GM23248 (cell line): Measurements from ENCODE around the gene TTC4. TPM values are rescaled to one million over a fixed set of nuclear protein-coding genes. Genes with fewer than 3 reads are reported as not detected.

Experiments
- DNase-seq: peaks from one replicate; pipeline ENCODE4 v3.0.0-alpha.2; 2015
- H2AFZ ChIP-seq: fragments of 200-600 bp; sonication (generic); 2 replicates; pipeline ENCODE4 v1.6.1; 2016; ENCODE audit warnings: antibody characterized with exemption
- H3F3A ChIP-seq: fragments of 200-600 bp; sonication (generic); 2 replicates; pipeline ENCODE4 v1.6.1; 2016; ENCODE audit warnings: mild to moderate bottlenecking, antibody characterized with exemption, mixed run types; ENCODE audit not compliant: insufficient read depth
- H3K27ac ChIP-seq: fragments of 200-600 bp; sonication (generic); 2 replicates; pipeline ENCODE4 v1.5.1; 2016; ENCODE audit warnings: mild to moderate bottlenecking
- H3K27me3 ChIP-seq: fragments of 200-600 bp; sonication (generic); replicated peaks from 2 replicates; pipeline ENCODE4 v1.6.1; 2016; ENCODE audit warnings: mild to moderate bottlenecking; ENCODE audit not compliant: insufficient read depth
- H3K36me3 ChIP-seq: fragments of 200-600 bp; sonication (generic); 2 replicates; pipeline ENCODE4 v1.6.1; 2016; ENCODE audit warnings: low read depth, mild to moderate bottlenecking
- H3K4me1 ChIP-seq: fragments of 200-600 bp; sonication (generic); 2 replicates; pipeline ENCODE4 v1.6.1; 2016; ENCODE audit warnings: mild to moderate bottlenecking; ENCODE audit not compliant: insufficient read depth
- H3K4me2 ChIP-seq: fragments of 200-600 bp; sonication (generic); one replicate; pipeline ENCODE4 v1.6.1; 2016; ENCODE audit warnings: mild to moderate bottlenecking; ENCODE audit not compliant: unreplicated experiment
- H3K4me3 ChIP-seq: fragments of 200-600 bp; sonication (generic); 2 replicates; pipeline ENCODE4 v1.5.1; 2016; ENCODE audit warnings: mild to moderate bottlenecking
- H3K79me2 ChIP-seq: fragments of 200-600 bp; sonication (generic); 2 replicates; pipeline ENCODE4 v1.6.1; 2016; ENCODE audit warnings: mild to moderate bottlenecking; ENCODE audit not compliant: insufficient read depth
- H3K9ac ChIP-seq: fragments of 200-600 bp; sonication (generic); 2 replicates; pipeline ENCODE4 v1.6.1; 2016; ENCODE audit warnings: mild to moderate bottlenecking
- H3K9me2 ChIP-seq: fragments of 200-600 bp; sonication (generic); 2 replicates; pipeline ENCODE4 v1.6.1; 2016; ENCODE audit warnings: mixed run types, mild to moderate bottlenecking, moderate library complexity; ENCODE audit not compliant: insufficient read depth
- H3K9me3 ChIP-seq: fragments of 200-600 bp; sonication (generic); one replicate; pipeline ENCODE4 v1.6.1; 2017; ENCODE audit warnings: low read depth
- H4K20me1 ChIP-seq: fragments of 200-600 bp; sonication (generic); 2 replicates; pipeline ENCODE4 v1.6.0; 2016; ENCODE audit not compliant: insufficient read depth
- EZH2 ChIP-seq: fragments of 200-600 bp; sonication (generic); IDR thresholded peaks from 2 replicates; pipeline ENCODE4 v1.6.1; 2018; ENCODE audit warnings: antibody characterized with exemption, mild to moderate bottlenecking; ENCODE audit not compliant: insufficient read depth, poor library complexity, severe bottlenecking
- EZH2phosphoT487 ChIP-seq: fragments of 200-600 bp; sonication (generic); IDR thresholded peaks from 2 replicates; pipeline ENCODE4 v1.6.1; 2018; ENCODE audit warnings: antibody characterized with exemption, moderate library complexity, mild to moderate bottlenecking, low read depth; ENCODE audit not compliant: insufficient read depth
- WGBS, 2 experiments: methylation state at CpG; one replicate each; pipeline ENCODE4 v1.1.6; 2015 to 2017; ENCODE audit warnings: low lambda C conversion rate in 2 of 2, low coverage in 1 of 2; ENCODE audit errors: missing lambda C conversion rate in 2 of 2; 5-methylcytosine and 5-hydroxymethylcytosine counted together
- in situ Hi-C: fragments of 300-500 bp; cut with MboI; formaldehyde crosslinking; loops from 2 replicates; pipeline ENCODE4 v1.15.0; 2020
- polyA plus RNA-seq: library from polyadenylated mRNA; unstranded; fragments of >200 nt; fragmentation: Nextera tagmentation; extraction: Ambion mirVana; gene quantifications from 2 replicates; pipeline ENCODE4 v1.2.1, GENCODE V29; 2016
- total RNA-seq: library from RNA; depleted of rRNA; stranded (reverse); fragments of >200 nt; shearing (Covaris generic); gene quantifications from 2 replicates; pipeline ENCODE4 v1.2.3, GENCODE V29; 2014

TTC4 gene
- total and polyA plus RNA-seq, 2 experiments from 2014 or later = 24.2 to 27.1 TPM

- no peak overlapping the region for H3K4me3 ChIP-seq
- peaks cover 43% of the 10 kb centered on the region for H3K36me3 ChIP-seq
- H3K27me3 ChIP-seq = no peaks in the 10 kb centered on the region
- TF ChIP-seq EZH2phosphoT487 = no peak
- 77 to 79% methylated on average over 3 of the region's 3 CpGs for WGBS, 2 experiments
- H3K4me2 ChIP-seq = no peak overlapping the region
- no peaks in the 10 kb centered on the region for H3K9me3 ChIP-seq
- no peak for DNase-seq
- H2AFZ ChIP-seq = no peak overlapping the region
- no peaks in the 10 kb centered on the region for H3K79me2 ChIP-seq
- no peaks in the 10 kb centered on the region for H3K4me1 ChIP-seq
- no peak overlapping the region for H3K9ac ChIP-seq
- H4K20me1 ChIP-seq = no peaks in the 10 kb centered on the region
- no peaks in the 10 kb centered on the region for H3K9me2 ChIP-seq
- H3F3A ChIP-seq = no peaks in the 10 kb centered on the region
- no peak overlapping the region for H3K27ac ChIP-seq
- in situ Hi-C loops = no loop called here
Observed at GRCh38 chr1:54728027-54728426, 12.4 kb downstream of the TTC4 start.

GRCh38 chr1:54736685-54737084 lies 21.0 kb downstream of the TTC4 start:
- Histone ChIP-seq H3K27ac (no peak overlapping the region), H3K9me2 (no peaks in the 10 kb centered on the region), H3K9ac (no peak overlapping the region), H4K20me1 (no peaks in the 10 kb centered on the region), H2AFZ (no peak overlapping the region), H3K4me1 (no peaks in the 10 kb centered on the region), H3K4me2 (no peak overlapping the region), H3K4me3 (no peak overlapping the region), H3K9me3 (no peaks in the 10 kb centered on the region), H3K79me2 (no peaks in the 10 kb centered on the region), H3K36me3 (peaks cover 30% of the 10 kb centered on the region), H3F3A (no peaks in the 10 kb centered on the region), H3K27me3 (no peaks in the 10 kb centered on the region)
- in situ Hi-C loops = no loop called here
- no peak for TF ChIP-seq EZH2phosphoT487
- TF ChIP-seq EZH2 = no peak
- DNase-seq = no peak
- 90 to 93% methylated on average over 5 of the region's 5 CpGs for WGBS, 2 experiments

- 82 to 83% methylated on average over 6 of the region's 6 CpGs for WGBS, 2 experiments
Observed at GRCh38 chr1:54738244-54738643, 22.6 kb downstream of the TTC4 start.

GRCh38 chr1:54741531-54741930 lies 25.9 kb downstream of the TTC4 start:
- no peaks in the 10 kb centered on the region for H3F3A ChIP-seq
- in situ Hi-C loops = no loop called here
- H3K27ac ChIP-seq = no peak overlapping the region
- H3K9me2 ChIP-seq = no peaks in the 10 kb centered on the region
- H3K27me3 ChIP-seq = no peaks in the 10 kb centered on the region
- no peak for DNase-seq
- H3K9me3 ChIP-seq = no peaks in the 10 kb centered on the region
- H3K9ac ChIP-seq = no peak overlapping the region
- H4K20me1 ChIP-seq = no peaks in the 10 kb centered on the region
- H2AFZ ChIP-seq = no peak overlapping the region
- H3K79me2 ChIP-seq = no peaks in the 10 kb centered on the region
- 95 to 98% methylated on average over 4 of the region's 4 CpGs for WGBS, 2 experiments
- TF ChIP-seq EZH2 (no peak), EZH2phosphoT487 (no peak)
- peaks cover 14% of the 10 kb centered on the region for H3K36me3 ChIP-seq
- no peak overlapping the region for H3K4me3 ChIP-seq
- no peaks in the 10 kb centered on the region for H3K4me1 ChIP-seq
- H3K4me2 ChIP-seq = no peak overlapping the region

More at GRCh38 chr1:54738244-54738643, 22.6 kb downstream of the TTC4 start:
- Histone ChIP-seq H3K4me3 (no peak overlapping the region), H3F3A (no peaks in the 10 kb centered on the region), H3K9me3 (no peaks in the 10 kb centered on the region), H3K9me2 (no peaks in the 10 kb centered on the region), H2AFZ (no peak overlapping the region), H3K79me2 (no peaks in the 10 kb centered on the region), H3K27ac (no peak overlapping the region), H3K36me3 (peaks cover 29% of the 10 kb centered on the region), H3K27me3 (no peaks in the 10 kb centered on the region), H3K9ac (no peak overlapping the region), H3K4me2 (no peak overlapping the region), H4K20me1 (no peaks in the 10 kb centered on the region), H3K4me1 (no peaks in the 10 kb centered on the region)
- in situ Hi-C loops = no loop called here
- no peak for TF ChIP-seq EZH2phosphoT487
- no peak for TF ChIP-seq EZH2
- DNase-seq = no peak

- WGBS, 2 experiments = 62 to 68% methylated on average over 4 of the region's 4 CpGs
- H3K27ac ChIP-seq = no peak overlapping the region
- no peaks in the 10 kb centered on the region for H3F3A ChIP-seq
- no peaks in the 10 kb centered on the region for H3K9me2 ChIP-seq
- in situ Hi-C loops = no loop called here
- TF ChIP-seq EZH2phosphoT487 = no peak
- no peak for TF ChIP-seq EZH2
- no peaks in the 10 kb centered on the region for H3K9me3 ChIP-seq
- H3K4me3 ChIP-seq = no peak overlapping the region
- no peak overlapping the region for H2AFZ ChIP-seq
- no peaks in the 10 kb centered on the region for H4K20me1 ChIP-seq
- peak; percentile 21 for DNase-seq
- H3K4me2 ChIP-seq = no peak overlapping the region
- no peaks in the 10 kb centered on the region for H3K4me1 ChIP-seq
- no peaks in the 10 kb centered on the region for H3K79me2 ChIP-seq
- H3K27me3 ChIP-seq = no peaks in the 10 kb centered on the region
- H3K36me3 ChIP-seq = peaks cover 14% of the 10 kb centered on the region
- no peak overlapping the region for H3K9ac ChIP-seq
Observed at GRCh38 chr1:54742282-54742681, 26.6 kb downstream of the TTC4 start.
